ENCODE measurements around the gene MCTP1. TPM values are rescaled to one million over a fixed set of nuclear protein-coding genes. Genes with fewer than 3 reads are reported as not detected.

Gene MCTP1
- total RNA-seq, 1 donor, result 5.8 TPM

- DNase-seq (ENCODE audit: insufficient read length, low spot score, missing footprints), result no peak
- no peak overlapping the region for H3K4me3 ChIP-seq (ENCODE audit: insufficient read depth, low read length)
- H3K36me3 ChIP-seq (ENCODE audit: insufficient read depth, low read length), result no peaks in the 10 kb centered on the region
- no peaks in the 10 kb centered on the region for H3K79me2 ChIP-seq (ENCODE audit: insufficient read depth, low read length)
- H3K4me2 ChIP-seq (ENCODE audit: insufficient read depth, low read length), result no peak overlapping the region
- no peaks in the 10 kb centered on the region for H3K4me1 ChIP-seq (ENCODE audit: insufficient read depth, low read length)
- no peaks in the 10 kb centered on the region for H4K20me1 ChIP-seq (ENCODE audit: insufficient read depth, low read length)
- TF ChIP-seq, protein P1, sequence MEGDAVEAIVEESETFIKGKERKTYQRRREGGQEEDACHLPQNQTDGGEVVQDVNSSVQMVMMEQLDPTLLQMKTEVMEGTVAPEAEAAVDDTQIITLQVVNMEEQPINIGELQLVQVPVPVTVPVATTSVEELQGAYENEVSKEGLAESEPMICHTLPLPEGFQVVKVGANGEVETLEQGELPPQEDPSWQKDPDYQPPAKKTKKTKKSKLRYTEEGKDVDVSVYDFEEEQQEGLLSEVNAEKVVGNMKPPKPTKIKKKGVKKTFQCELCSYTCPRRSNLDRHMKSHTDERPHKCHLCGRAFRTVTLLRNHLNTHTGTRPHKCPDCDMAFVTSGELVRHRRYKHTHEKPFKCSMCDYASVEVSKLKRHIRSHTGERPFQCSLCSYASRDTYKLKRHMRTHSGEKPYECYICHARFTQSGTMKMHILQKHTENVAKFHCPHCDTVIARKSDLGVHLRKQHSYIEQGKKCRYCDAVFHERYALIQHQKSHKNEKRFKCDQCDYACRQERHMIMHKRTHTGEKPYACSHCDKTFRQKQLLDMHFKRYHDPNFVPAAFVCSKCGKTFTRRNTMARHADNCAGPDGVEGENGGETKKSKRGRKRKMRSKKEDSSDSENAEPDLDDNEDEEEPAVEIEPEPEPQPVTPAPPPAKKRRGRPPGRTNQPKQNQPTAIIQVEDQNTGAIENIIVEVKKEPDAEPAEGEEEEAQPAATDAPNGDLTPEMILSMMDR (IDR thresholded peaks at IDR 0.05; ENCODE audit: extremely low read depth, low read depth, low read length), result no peak
- no peak overlapping the region for H3K27ac ChIP-seq (ENCODE audit: low read depth, low read length)
- no peak overlapping the region for H2AFZ ChIP-seq (ENCODE audit: low read length)
- no peaks in the 10 kb centered on the region for H3K9me3 ChIP-seq (ENCODE audit: low read depth, low read length)
- H3K27me3 ChIP-seq (ENCODE audit: insufficient read depth, low read length), result no peaks in the 10 kb centered on the region
These were observed 291.4 kb downstream of the MCTP1 start for GRCh38 chr5:94993491-94993890.

- DNase-seq (ENCODE audit: insufficient read length, low spot score, missing footprints), result no peak
- Histone ChIP-seq H3K79me2 (ENCODE audit: insufficient read depth, low read length) (no peaks in the 10 kb centered on the region), H3K27ac (ENCODE audit: low read depth, low read length) (no peak overlapping the region), H3K27me3 (ENCODE audit: insufficient read depth, low read length) (no peaks in the 10 kb centered on the region), H3K4me3 (ENCODE audit: insufficient read depth, low read length) (no peak overlapping the region), H3K36me3 (ENCODE audit: insufficient read depth, low read length) (no peaks in the 10 kb centered on the region), H2AFZ (ENCODE audit: low read length) (no peak overlapping the region), H3K4me1 (ENCODE audit: insufficient read depth, low read length) (no peaks in the 10 kb centered on the region), H4K20me1 (ENCODE audit: insufficient read depth, low read length) (no peaks in the 10 kb centered on the region), H3K9me3 (ENCODE audit: low read depth, low read length) (no peaks in the 10 kb centered on the region), H3K4me2 (ENCODE audit: insufficient read depth, low read length) (no peak overlapping the region)
- TF ChIP-seq, protein P1 (IDR thresholded peaks at IDR 0.05; ENCODE audit: extremely low read depth, low read depth, low read length), result no peak
These were observed 292.6 kb downstream of the MCTP1 start for GRCh38 chr5:94992325-94992724.

GRCh38 chr5:94983861-94984535 lies 300.9 kb downstream of the MCTP1 start:
- Histone ChIP-seq H3K27me3 (ENCODE audit: insufficient read depth, low read length) (no peaks in the 10 kb centered on the region), H3K79me2 (ENCODE audit: insufficient read depth, low read length) (no peaks in the 10 kb centered on the region), H3K36me3 (ENCODE audit: insufficient read depth, low read length) (no peaks in the 10 kb centered on the region), H3K9me3 (ENCODE audit: low read depth, low read length) (no peaks in the 10 kb centered on the region), H3K4me3 (ENCODE audit: insufficient read depth, low read length) (no peak overlapping the region), H4K20me1 (ENCODE audit: insufficient read depth, low read length) (no peaks in the 10 kb centered on the region), H3K4me2 (ENCODE audit: insufficient read depth, low read length) (peak overlapping the region; percentile 25), H2AFZ (ENCODE audit: low read length) (no peak overlapping the region), H3K4me1 (ENCODE audit: insufficient read depth, low read length) (peaks cover 3% of the 10 kb centered on the region), H3K27ac (ENCODE audit: low read depth, low read length) (peak overlapping the region; percentile 21)
- TF ChIP-seq, protein P1 (IDR thresholded peaks at IDR 0.05; ENCODE audit: extremely low read depth, low read depth, low read length), result no peak
- peak; percentile 76 for DNase-seq (ENCODE audit: insufficient read length, low spot score, missing footprints)

- no peak overlapping the region for H3K4me3 ChIP-seq (ENCODE audit: insufficient read depth, low read length)
- H3K27ac ChIP-seq (ENCODE audit: low read depth, low read length), result no peak overlapping the region
These were observed 307.5 kb downstream of the MCTP1 start for GRCh38 chr5:94977437-94977836.

More at GRCh38 chr5:94977437-94977836, 307.5 kb downstream of the MCTP1 start:
- Histone ChIP-seq H3K36me3 (ENCODE audit: insufficient read depth, low read length) (no peaks in the 10 kb centered on the region), H2AFZ (ENCODE audit: low read length) (no peak overlapping the region), H3K79me2 (ENCODE audit: insufficient read depth, low read length) (no peaks in the 10 kb centered on the region), H3K27me3 (ENCODE audit: insufficient read depth, low read length) (no peaks in the 10 kb centered on the region), H3K9me3 (ENCODE audit: low read depth, low read length) (no peaks in the 10 kb centered on the region), H4K20me1 (ENCODE audit: insufficient read depth, low read length) (no peaks in the 10 kb centered on the region), H3K4me2 (ENCODE audit: insufficient read depth, low read length) (no peak overlapping the region), H3K4me1 (ENCODE audit: insufficient read depth, low read length) (no peaks in the 10 kb centered on the region)
- TF ChIP-seq, protein P1 (IDR thresholded peaks at IDR 0.05; ENCODE audit: extremely low read depth, low read depth, low read length), result no peak
- no peak for DNase-seq (ENCODE audit: insufficient read length, low spot score, missing footprints)

All from osteoblast (primary cell).